ENCODE measurements around the gene KLK1.

DNA sequence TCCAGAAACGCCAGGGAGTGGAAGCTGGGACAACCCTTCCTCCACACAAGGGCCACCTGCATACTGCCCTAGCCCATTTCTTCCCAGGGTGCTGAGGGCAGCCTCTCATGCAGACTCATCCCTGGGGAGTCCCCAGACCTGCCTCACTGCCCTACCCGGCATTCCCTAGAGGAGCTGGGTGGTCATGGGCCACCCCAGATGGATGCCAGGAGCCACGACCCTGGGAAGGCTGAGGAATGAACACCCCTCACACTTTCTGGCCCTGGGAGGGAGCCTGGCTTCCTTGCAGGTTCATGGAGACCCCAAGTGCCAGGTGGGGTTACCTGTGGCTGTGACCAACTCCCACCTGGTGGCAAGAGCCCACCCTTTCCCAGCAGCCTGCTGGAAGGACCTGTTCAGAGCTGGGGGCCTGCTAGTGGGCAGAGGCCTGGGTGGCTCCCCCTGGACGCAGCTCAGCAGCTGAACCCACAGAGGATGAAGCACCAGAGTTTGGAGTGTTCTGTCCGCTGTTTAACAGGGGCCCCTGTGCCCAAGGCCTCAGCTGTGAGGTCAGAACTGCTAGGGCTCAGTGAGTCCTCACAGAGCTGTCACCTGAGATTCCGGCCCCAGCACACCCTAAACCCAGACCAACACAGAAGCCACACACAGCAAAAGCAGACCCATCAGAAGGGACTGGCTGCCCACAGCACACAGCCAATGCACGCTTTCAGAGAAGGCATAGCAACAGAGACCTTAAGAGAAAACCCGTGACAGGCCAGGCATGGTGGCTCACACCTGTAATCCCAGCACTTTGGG is 26.8 kb downstream of the KLK1 start:
- TF ChIP-seq CTCF (conservative IDR thresholded peaks at IDR 0.05; ENCODE audit: low read depth, low read length) (no peak), EZH2 (IDR thresholded peaks at IDR 0.05; ENCODE audit: borderline replicate concordance, low read depth, low read length, poor library complexity, severe bottlenecking) (no peak)
